ENCODE data around the gene CELF1.

GRCh38 chr11:47534704-47535251 lies 18.2 kb downstream of the CELF1 start:
- TF ChIP-seq POLR2A (IDR thresholded peaks at IDR 0.05; ENCODE audit: low read length) (no peak), GATA1 (IDR thresholded peaks at IDR 0.05; ENCODE audit: low read depth, low read length) (no peak)
